A549 treated with Hydrocortisone at 1 μM for 4 hours (cell line): ENCODE results near the gene APOC1. TPM values are rescaled to one million over a fixed set of nuclear protein-coding genes. Genes with fewer than 3 reads are reported as not detected.

Experiments
- total RNA-seq: library from RNA; stranded (reverse); fragments of 200-300 nt; extraction: Qiagen RNA extraction; gene quantifications from 5 replicates; pipeline ENCODE4 v1.2.3, GENCODE V29; 2022

APOC1 gene
- total RNA-seq, result 94.7 to 123 TPM (median 118 TPM) in 5 replicates

DNA sequence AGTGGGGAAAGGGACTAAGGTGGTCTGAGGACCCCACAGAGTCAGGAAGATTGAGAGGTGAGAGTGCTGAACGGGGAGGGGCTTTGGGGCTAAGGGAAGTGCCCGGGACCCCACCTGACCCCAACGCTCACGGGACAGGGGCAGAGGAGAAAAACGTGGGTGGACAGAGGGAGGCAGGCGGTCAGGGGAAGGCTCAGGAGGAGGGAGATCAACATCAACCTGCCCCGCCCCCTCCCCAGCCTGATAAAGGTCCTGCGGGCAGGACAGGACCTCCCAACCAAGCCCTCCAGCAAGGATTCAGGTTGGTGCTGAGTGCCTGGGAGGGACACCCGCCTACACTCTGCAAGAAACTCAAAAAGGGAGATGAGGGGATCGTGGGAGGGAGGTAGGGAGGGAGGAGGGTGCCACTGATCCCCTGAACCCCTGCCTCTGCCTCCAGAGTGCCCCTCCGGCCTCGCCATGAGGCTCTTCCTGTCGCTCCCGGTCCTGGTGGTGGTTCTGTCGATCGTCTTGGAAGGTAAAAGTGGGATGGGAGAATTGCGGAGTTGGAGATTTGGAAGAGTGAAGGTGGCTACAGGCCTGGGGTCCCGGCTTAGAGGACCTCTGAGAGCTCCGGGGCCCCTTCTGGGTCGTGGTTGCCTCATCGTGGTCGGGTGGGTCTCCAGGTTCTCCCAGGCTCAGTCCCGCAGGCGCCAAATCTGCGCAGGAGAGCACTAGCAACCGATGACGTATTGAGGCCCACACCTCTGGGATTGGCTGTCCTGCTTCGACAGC lies at the start of gene APOC1:
TSS of gene APOC1 (plus strand) at position 176 of the 774 bp plus-strand sequence. CDS start at position 460, 284 bp downstream.

DNA sequence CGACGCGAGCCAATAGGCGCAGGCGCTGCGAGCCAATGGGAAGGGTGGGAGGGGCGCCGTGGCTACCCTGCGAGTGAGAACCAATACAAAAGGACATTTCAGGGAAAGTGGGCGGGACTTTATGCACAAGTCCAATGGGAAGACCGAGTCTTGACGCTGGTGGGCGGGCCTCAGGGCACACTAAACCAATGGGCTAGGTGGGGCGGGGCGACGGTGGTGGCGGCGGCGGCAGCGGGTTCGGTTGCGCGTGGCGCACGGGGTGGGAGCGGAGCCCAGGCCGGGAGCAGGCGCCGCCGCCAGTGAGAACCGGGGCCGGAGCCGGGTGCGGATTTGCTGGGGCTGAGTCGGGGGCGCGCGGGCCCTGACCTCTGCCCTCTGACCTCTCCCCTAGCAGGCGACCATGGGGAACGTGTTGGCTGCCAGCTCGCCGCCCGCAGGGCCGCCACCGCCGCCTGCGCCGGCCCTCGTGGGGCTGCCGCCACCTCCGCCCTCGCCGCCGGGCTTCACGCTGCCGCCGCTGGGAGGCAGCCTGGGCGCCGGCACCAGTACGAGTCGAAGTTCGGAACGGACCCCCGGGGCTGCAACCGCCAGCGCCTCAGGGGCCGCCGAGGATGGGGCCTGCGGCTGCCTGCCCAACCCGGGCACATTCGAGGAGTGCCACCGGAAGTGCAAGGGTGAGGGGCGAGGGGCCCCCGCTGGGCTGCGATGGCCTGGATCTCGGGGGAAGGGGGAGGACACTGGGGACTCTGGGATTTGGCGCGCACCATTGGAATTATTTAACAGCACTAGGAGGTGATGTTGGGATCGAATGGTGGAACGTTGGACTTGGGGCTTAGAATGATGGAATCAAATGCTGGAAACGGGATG lies 23.2 kb upstream of the APOC1 start, which contains the start of gene TOMM40:
TSS of gene TOMM40 (plus strand) at position 239 of the 867 bp plus-strand sequence. CDS start at position 401, 162 bp downstream.

DNA sequence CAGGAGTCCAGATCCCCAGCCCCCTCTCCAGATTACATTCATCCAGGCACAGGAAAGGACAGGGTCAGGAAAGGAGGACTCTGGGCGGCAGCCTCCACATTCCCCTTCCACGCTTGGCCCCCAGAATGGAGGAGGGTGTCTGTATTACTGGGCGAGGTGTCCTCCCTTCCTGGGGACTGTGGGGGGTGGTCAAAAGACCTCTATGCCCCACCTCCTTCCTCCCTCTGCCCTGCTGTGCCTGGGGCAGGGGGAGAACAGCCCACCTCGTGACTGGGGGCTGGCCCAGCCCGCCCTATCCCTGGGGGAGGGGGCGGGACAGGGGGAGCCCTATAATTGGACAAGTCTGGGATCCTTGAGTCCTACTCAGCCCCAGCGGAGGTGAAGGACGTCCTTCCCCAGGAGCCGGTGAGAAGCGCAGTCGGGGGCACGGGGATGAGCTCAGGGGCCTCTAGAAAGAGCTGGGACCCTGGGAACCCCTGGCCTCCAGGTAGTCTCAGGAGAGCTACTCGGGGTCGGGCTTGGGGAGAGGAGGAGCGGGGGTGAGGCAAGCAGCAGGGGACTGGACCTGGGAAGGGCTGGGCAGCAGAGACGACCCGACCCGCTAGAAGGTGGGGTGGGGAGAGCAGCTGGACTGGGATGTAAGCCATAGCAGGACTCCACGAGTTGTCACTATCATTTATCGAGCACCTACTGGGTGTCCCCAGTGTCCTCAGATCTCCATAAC lies 8.8 kb upstream of the APOC1 start, which contains the start of gene APOE:
TSS of gene APOE (plus strand) at position 360 of the 724 bp plus-strand sequence. CDS start 829 bp downstream, outside the sequence.

DNA sequence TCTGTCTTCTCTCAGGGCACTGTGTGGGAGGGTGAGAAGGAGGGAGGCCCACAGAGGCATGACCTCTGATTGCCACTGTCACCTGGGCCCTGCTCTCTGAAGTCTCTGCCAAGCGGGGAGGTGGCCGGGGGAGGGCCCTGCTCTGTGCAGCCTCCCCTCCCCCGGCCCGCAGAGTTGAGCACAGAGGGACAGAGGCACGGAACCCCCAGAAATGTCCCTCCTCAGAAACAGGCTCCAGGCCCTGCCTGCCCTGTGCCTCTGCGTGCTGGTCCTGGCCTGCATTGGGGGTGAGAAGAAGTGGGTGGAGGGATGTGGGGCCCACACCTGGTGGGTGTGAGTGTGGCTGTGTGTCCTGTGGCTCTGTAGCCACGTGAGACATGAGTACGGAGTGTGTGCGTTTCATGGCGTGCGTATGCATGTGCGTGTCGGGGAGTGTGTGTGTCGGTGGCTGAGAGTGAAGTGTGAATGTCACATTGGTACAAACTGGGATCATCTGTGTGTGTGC lies 27.7 kb downstream of the APOC1 start, which contains the start of gene APOC4:
TSS of gene APOC4 (plus strand) at position 171 of the 505 bp plus-strand sequence. CDS start at position 212, 41 bp downstream.

DNA sequence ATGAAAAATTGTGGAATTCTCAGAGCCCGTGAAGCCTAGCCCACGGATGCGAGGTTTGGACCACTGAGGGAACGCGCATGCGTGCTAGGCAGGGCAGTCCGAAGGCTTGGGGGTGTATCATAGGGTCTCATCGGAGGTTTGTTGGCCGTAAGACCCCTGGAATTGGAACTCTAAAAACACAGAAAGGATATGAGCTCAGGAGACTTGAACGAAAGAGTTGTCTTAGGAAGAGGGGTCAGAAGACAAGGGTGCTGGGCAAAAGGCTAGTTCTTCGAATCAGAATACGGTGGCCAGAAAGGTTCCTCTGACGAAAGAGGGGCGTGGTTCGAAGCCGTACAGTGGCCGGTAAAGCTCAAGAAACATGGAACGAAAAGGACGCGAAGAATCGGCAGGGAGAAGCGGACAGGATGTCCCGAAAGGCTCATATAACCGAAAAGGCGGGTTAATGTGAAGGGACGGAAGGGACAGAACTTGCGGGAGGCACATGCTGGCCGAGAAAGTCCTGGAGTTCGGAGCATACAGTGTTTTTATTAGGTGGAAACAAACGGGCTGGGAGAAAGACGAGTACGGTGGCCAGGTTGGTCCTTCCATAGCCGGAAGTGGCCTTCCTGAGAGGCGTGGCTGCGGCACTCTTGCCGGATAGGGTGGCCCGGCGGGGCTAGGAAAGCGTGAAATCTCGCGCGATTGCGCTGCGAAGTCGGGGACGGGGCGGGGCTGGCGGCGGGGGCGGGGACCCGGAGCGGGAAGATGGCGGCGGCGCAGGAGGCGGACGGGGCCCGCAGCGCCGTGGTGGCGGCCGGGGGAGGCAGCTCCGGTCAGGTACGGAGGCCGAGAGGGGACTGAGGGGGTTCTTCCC lies 40.5 kb downstream of the APOC1 start, which contains the start of gene CLPTM1:
TSS of gene CLPTM1 (plus strand) at position 732 of the 856 bp plus-strand sequence. CDS start at position 748, 16 bp downstream.

Other genes with a start within 250 kb of the APOC1 start
- gene CEACAM19, start 243.1 kb upstream of the APOC1 start, total RNA-seq, result 8.8 to 10.3 TPM (median 9.3 TPM) in 5 replicates
- 0.08 to 0.12 TPM (median 0.08 TPM) in 4 of 5 replicates, not detected in the other for gene CEACAM16, start 215.5 kb upstream of the APOC1 start, total RNA-seq
- gene BCL3, start 165.9 kb upstream of the APOC1 start, total RNA-seq, result 36.7 to 63.9 TPM (median 55.2 TPM) in 5 replicates
- gene CBLC, start 136.7 kb upstream of the APOC1 start, total RNA-seq, result not detected in 5 replicates
- gene BCAM, start 105.5 kb upstream of the APOC1 start, total RNA-seq, result 67.1 to 85.2 TPM (median 79.0 TPM) in 5 replicates
- gene NECTIN2, start 68.3 kb upstream of the APOC1 start, total RNA-seq, result 69.2 to 81.2 TPM (median 78.2 TPM) in 5 replicates
- gene TOMM40, start 23.4 kb upstream of the APOC1 start, total RNA-seq, result 189 to 243 TPM (median 226 TPM) in 5 replicates
- gene APOE, start 8.8 kb upstream of the APOC1 start, total RNA-seq, result 11.7 to 21.1 TPM (median 12.6 TPM) in 5 replicates
- gene APOC4, start 27.6 kb downstream of the APOC1 start, total RNA-seq, result not detected in 5 replicates
- 0.30 TPM in 1 of 5 replicates, not detected in the others for gene APOC2, start 31.4 kb downstream of the APOC1 start, total RNA-seq
- 151 to 173 TPM (median 167 TPM) in 5 replicates for gene CLPTM1, start 40.8 kb downstream of the APOC1 start, total RNA-seq
- 21.3 to 43.3 TPM (median 38.2 TPM) in 5 replicates for gene RELB, start 86.9 kb downstream of the APOC1 start, total RNA-seq
- gene CLASRP, start 124.4 kb downstream of the APOC1 start, total RNA-seq, result 55.9 to 67.9 TPM (median 66.7 TPM) in 5 replicates
- gene ZNF296, start 161.9 kb downstream of the APOC1 start, total RNA-seq, result 10.4 to 18.7 TPM (median 17.3 TPM) in 5 replicates
- 90.8 to 101 TPM (median 95.9 TPM) in 5 replicates for gene GEMIN7, start 164.7 kb downstream of the APOC1 start, total RNA-seq
- 32.8 to 43.5 TPM (median 38.7 TPM) in 5 replicates for gene PPP1R37, start 178.6 kb downstream of the APOC1 start, total RNA-seq
- gene NKPD1, start 246.4 kb downstream of the APOC1 start, total RNA-seq, result 0.56 to 0.90 TPM (median 0.77 TPM) in 5 replicates